Esophagus muscularis mucosa (tissue), 4 donors: ENCODE results near the gene SOST. TPM values are rescaled to one million over a fixed set of nuclear protein-coding genes. Genes with fewer than 3 reads are reported as not detected.

ENCODE experiments used
- DNase-seq: peaks from one replicate; pipeline ENCODE4 v3.0.0-alpha.2; 2017; ENCODE audit errors: extremely low spot score
- H3K27ac ChIP-seq, 4 donors: fragments of 200-600 bp; sonication (generic); replicated peaks in 1 of 4; 1 replicate in 3 of 4; 2 replicates in 1 of 4; pipeline ENCODE4 v1.5.1; 2016 to 2019; ENCODE audit warnings: mild to moderate bottlenecking in 1 of 4
- H3K27me3 ChIP-seq, 4 donors: fragments of 200-600 bp; sonication (generic); one replicate each; pipeline versions ENCODE4 v1.5.1 to v1.6.0; 2016 to 2019
- H3K36me3 ChIP-seq, 4 donors: fragments of 200-600 bp; sonication (generic); one replicate each; pipeline ENCODE4 v1.5.1; 2016 to 2019
- H3K4me1 ChIP-seq, 4 donors: fragments of 200-600 bp; sonication (generic); one replicate each; pipeline ENCODE4 v1.5.1; 2016 to 2019
- H3K4me3 ChIP-seq, 4 donors: fragments of 200-600 bp; sonication (generic); 1 replicate in 2 of 4; 2 replicates in 2 of 4; pipeline ENCODE4 v1.5.1; 2016 to 2019; ENCODE audit warnings: mild to moderate bottlenecking in 4 of 4, moderate library complexity in 1 of 4
- H3K9me3 ChIP-seq, 4 donors: fragments of 200-600 bp; sonication (generic); 1 replicate in 3 of 4; 2 replicates in 1 of 4; pipeline ENCODE4 v1.5.1; 2016 to 2019
- CTCF ChIP-seq, 3 experiments: fragments of 200-600 bp in 2 of 3; fragments of 450-650 bp in 1 of 3; sonication (generic) in 2 of 3; IDR thresholded peaks; one replicate each; pipeline ENCODE4 v1.5.1; 2017 to 2019; ENCODE audit warnings: antibody characterized with exemption in 3 of 3, mild to moderate bottlenecking in 2 of 3, moderate library complexity in 1 of 3
- EP300 ChIP-seq: sonication (generic); formaldehyde crosslinking; IDR thresholded peaks from one replicate; pipeline ENCODE4 v1.6.1; 2017; ENCODE audit warnings: antibody characterized with exemption
- POLR2A ChIP-seq: fragments of 450-650 bp; IDR thresholded peaks from one replicate; pipeline ENCODE4 v1.6.1; 2017; ENCODE audit warnings: antibody characterized with exemption, moderate library complexity, mild to moderate bottlenecking, low read depth
- POLR2AphosphoS5 ChIP-seq, 2 donors: sonication (generic); formaldehyde crosslinking; IDR thresholded peaks; one replicate each; pipeline ENCODE4 v1.6.1; 2017; ENCODE audit warnings: antibody characterized with exemption in 2 of 2
- WGBS: methylation state at CpG from one replicate; pipeline ENCODE4 v1.1.5; 2018; 5-methylcytosine and 5-hydroxymethylcytosine counted together
- intact Hi-C: fragments of 100-400 bp; cut with DNase I; formaldehyde crosslinking; loops from one replicate; pipeline ENCODE4 v1.15.1; 2023
- total RNA-seq, 4 donors: library from RNA; depleted of rRNA; stranded (reverse); fragments of >200 nt; gene quantifications; one replicate each; pipeline versions ENCODE4 v1.1.0 to v1.2.1, GENCODE V29; 2016

SOST gene
- total RNA-seq, 4 donors from 2014 or later = not detected

- Histone ChIP-seq H3K4me3 (no peak overlapping the region), H3K36me3 (no peaks in the 10 kb centered on the region), H3K4me1 (peaks cover 4 to 12% (median 8%) of the 10 kb centered on the region in 4 donors), H3K9me3 (no peaks in the 10 kb centered on the region), H3K27me3 (no peaks in the 10 kb centered on the region), H3K27ac (no peak overlapping the region)
- TF ChIP-seq POLR2A (no peak), CTCF (IDR thresholded peaks at IDR 0.05) (no peak), EP300 (no peak), POLR2AphosphoS5 (IDR thresholded peaks at IDR 0.05) (no peak)
- DNase-seq = no peak
- intact Hi-C loops = loop anchor here (5.0 kb wide), 2 partner anchors 49 to 64 kb away; partner anchors contain the start of genes CD300LG and MPP3
- 88% methylated on average over 15 of the region's 15 CpGs for WGBS
Observed at GRCh38 chr17:43782913-43783680, 24.5 kb upstream of the SOST start.

- DNase-seq = no peak
- peak within 1 kb of the TSS; percentile 87 to 99 (median 91) for H3K4me3 ChIP-seq
- H3K9me3 ChIP-seq = no peaks in the 10 kb centered on the region
- 78% methylated on average over 6 of the region's 7 CpGs for WGBS
- TF ChIP-seq EP300 = no peak
- no peak for TF ChIP-seq POLR2A
- no peak for TF ChIP-seq CTCF (IDR thresholded peaks at IDR 0.05)
- no peak for TF ChIP-seq POLR2AphosphoS5 (IDR thresholded peaks at IDR 0.05)
- H3K27me3 ChIP-seq = no peaks in the 10 kb centered on the region
- peak within 1 kb of the TSS; percentile 97 to 100 (median 100) for H3K27ac ChIP-seq
- H3K36me3 ChIP-seq = peaks cover 0 to 17% (median 8%) of the 10 kb centered on the region in 4 donors
- intact Hi-C loops = loop anchor here (5.0 kb wide), 2 partner anchors 52 to 67 kb away; partner anchors contain the start of genes CD300LG and MPP3
- H3K4me1 ChIP-seq = peaks cover 29 to 41% (median 36%) of the 10 kb centered on the region in 4 donors
Observed at GRCh38 chr17:43780135-43780534, 21.5 kb upstream of the SOST start, which contains the start of gene CFAP97D1. Gene CFAP97D1, plus strand, starts transcription at chr17:43780435. Its CDS starts 28 bp downstream, at chr17:43780463.

GRCh38 chr17:43779145-43780125 lies 20.8 kb upstream of the SOST start:
- intact Hi-C loops = loop anchor here (5.0 kb wide), 2 partner anchors 53 to 68 kb away; partner anchors contain the start of genes CD300LG and MPP3
- H3K4me1 ChIP-seq = peaks cover 29 to 46% (median 39%) of the 10 kb centered on the region in 4 donors
- 14% methylated on average over 10 of the region's 26 CpGs for WGBS
- H3K27ac ChIP-seq = peak overlapping the region; percentile 97 to 100 (median 100)
- peaks cover 4 to 23% (median 14%) of the 10 kb centered on the region in 4 donors for H3K36me3 ChIP-seq
- no peaks in the 10 kb centered on the region for H3K9me3 ChIP-seq
- DNase-seq = no peak
- no peaks in the 10 kb centered on the region for H3K27me3 ChIP-seq
- H3K4me3 ChIP-seq = peak overlapping the region; percentile 87 to 99 (median 91)
- TF ChIP-seq POLR2AphosphoS5 (IDR thresholded peaks at IDR 0.05) (peak in 1 of 2 donors; percentile 76), EP300 (no peak), POLR2A (no peak), CTCF (IDR thresholded peaks at IDR 0.05) (peak in 2 of 3 experiments; percentile 12 to 27)

GRCh38 chr17:43778337-43779144 lies 19.9 kb upstream of the SOST start, which contains the start of gene DUSP3:
Gene DUSP3, minus strand, starts transcription at chr17:43778977. Its CDS starts 53 bp downstream, at chr17:43778924.
- Histone ChIP-seq H3K36me3 (peaks cover 11 to 32% (median 22%) of the 10 kb centered on the region in 4 donors), H3K9me3 (no peaks in the 10 kb centered on the region), H3K4me1 (peaks cover 29 to 46% (median 40%) of the 10 kb centered on the region in 4 donors), H3K4me3 (peak within 1 kb of the TSS; percentile 87 to 99 (median 91)), H3K27ac (peak within 1 kb of the TSS; percentile 97 to 100 (median 100)), H3K27me3 (no peaks in the 10 kb centered on the region)
- TF ChIP-seq CTCF (IDR thresholded peaks at IDR 0.05) (no peak), POLR2AphosphoS5 (IDR thresholded peaks at IDR 0.05) (peak; percentile 96 to 97), EP300 (no peak), POLR2A (peak; percentile 79)
- DNase-seq = peak; percentile 98
- intact Hi-C loops = no loop called here
- no CpG with 5 or more reads among the region's 100 CpGs for WGBS
